Effector memory CD8-positive, alpha-beta T cell (primary cell): ENCODE data around the gene MAGEF1.

ENCODE experiments used
- ATAC-seq: fragments of 150-1000 bp; cut with Tn5 transposase; replicated peaks from 2 replicates; pipeline ENCODE4 v1.10.0; 2021; ENCODE audit warnings: mild to moderate bottlenecking, moderate library complexity
- DNase-seq, 3 experiments: peaks; one replicate each; pipeline ENCODE4 v3.0.0; 2021
- H3K27ac Mint-ChIP-seq, 2 donors: one replicate each; pipeline ENCODE4 v1.8.0; 2022; ENCODE audit warnings: mild to moderate bottlenecking in 2 of 2, mixed read lengths in 2 of 2, moderate library complexity in 2 of 2
- H3K27me3 Mint-ChIP-seq, 2 donors: one replicate each; pipeline ENCODE4 v1.8.0; 2022; ENCODE audit warnings: mixed read lengths in 2 of 2
- H3K36me3 Mint-ChIP-seq: one replicate; pipeline ENCODE4 v1.8.0; 2022; ENCODE audit warnings: mild to moderate bottlenecking, moderate library complexity, mixed read lengths; ENCODE audit not compliant: insufficient read depth
- H3K4me1 Mint-ChIP-seq, 2 donors: one replicate each; pipeline ENCODE4 v1.8.0; 2022; ENCODE audit warnings: low read depth in 2 of 2, mixed read lengths in 2 of 2
- H3K4me3 Mint-ChIP-seq, 2 donors: one replicate each; pipeline ENCODE4 v1.8.0; 2022; ENCODE audit warnings: mild to moderate bottlenecking in 2 of 2, mixed read lengths in 2 of 2, moderate library complexity in 2 of 2
- H3K9me3 Mint-ChIP-seq, 2 donors: one replicate each; pipeline ENCODE4 v1.8.0; 2022; ENCODE audit warnings: mixed read lengths in 2 of 2

Gene MAGEF1

DNA sequence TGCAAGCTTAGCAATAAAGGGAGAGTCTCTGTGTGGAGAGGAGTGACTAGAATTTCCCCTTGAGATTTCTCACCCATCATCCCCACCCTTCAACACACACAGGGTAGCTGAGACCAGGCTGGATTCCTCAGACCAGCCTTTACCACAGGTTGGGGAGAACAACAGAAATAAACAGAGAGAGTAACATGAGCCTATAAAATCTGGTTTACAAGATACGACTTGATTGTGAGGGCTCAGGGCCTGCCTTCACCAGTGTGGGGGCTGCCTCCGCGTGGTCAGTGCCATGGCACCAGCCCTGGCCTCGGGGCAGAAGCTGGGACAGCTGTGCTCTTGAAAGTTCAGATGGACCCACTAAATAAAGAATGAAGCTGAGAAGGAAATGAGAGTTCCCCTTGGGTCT, 14.6 kb upstream of the MAGEF1 start:
- peaks cover 43 to 53% of the 10 kb centered on the region in 2 donors for H3K27me3 Mint-ChIP-seq
- no peaks in the 10 kb centered on the region for H3K4me1 Mint-ChIP-seq
- DNase-seq: no peak
- H3K4me3 Mint-ChIP-seq: no peak overlapping the region
- H3K9me3 Mint-ChIP-seq: no peaks in the 10 kb centered on the region
- no peak for ATAC-seq
- no peaks in the 10 kb centered on the region for H3K36me3 Mint-ChIP-seq
- H3K27ac Mint-ChIP-seq: no peak overlapping the region

DNA sequence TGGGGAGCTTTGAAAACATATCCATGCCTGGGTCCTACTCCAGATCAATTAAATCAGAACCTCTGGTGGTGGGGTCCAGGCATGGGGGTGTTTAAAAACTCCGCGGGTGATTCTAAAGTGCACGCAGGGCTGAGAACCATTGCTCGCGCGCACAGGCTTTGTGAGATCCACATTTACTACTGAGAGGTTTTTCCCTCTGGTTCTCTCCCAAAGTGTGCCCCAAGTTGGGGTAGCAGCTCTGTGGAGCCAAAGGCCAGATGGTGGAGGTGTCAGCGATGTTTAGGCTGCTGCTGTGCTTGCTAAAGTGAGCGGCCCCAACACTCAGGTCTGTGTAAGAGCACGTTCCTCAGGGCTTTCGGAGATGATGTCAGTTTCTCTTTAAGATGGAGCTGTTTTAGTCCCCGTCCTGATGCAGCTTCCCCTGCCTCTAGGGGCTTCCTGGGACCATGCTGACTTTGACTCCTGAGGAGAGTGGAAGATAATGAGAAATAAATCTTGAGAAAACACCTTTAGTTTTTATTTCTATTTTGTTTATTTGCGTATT, 13.4 kb upstream of the MAGEF1 start:
- DNase-seq (no peak), ATAC-seq (no peak)
- no peaks in the 10 kb centered on the region for H3K36me3 Mint-ChIP-seq
- H3K27me3 Mint-ChIP-seq: peaks cover 31 to 40% of the 10 kb centered on the region in 2 donors
- no peak overlapping the region for H3K4me3 Mint-ChIP-seq
- no peaks in the 10 kb centered on the region for H3K9me3 Mint-ChIP-seq
- H3K4me1 Mint-ChIP-seq: no peaks in the 10 kb centered on the region
- H3K27ac Mint-ChIP-seq: no peak overlapping the region

DNA sequence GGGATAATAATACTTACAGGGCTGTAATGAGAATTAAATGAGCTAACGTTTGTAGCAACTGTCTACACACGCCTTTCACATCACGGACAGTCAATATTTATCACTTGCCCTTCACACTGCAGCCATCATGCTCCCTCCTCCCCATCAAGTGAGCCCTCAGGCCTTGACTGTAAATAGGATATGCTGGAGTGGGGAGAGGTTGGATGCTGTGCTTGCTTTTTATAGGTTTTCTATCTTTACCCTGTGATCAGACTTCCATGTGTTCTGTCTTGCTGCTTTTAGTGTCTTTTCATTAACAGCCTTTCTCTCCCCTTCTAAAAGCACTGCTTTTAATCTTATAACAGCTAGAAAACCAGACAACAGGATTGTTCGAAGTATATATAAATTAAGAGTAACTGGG, 12.8 kb upstream of the MAGEF1 start:
- no peak overlapping the region for H3K27ac Mint-ChIP-seq
- ATAC-seq (no peak), DNase-seq (no peak)
- peaks cover 28 to 35% of the 10 kb centered on the region in 2 donors for H3K27me3 Mint-ChIP-seq
- H3K4me1 Mint-ChIP-seq: no peaks in the 10 kb centered on the region
- H3K9me3 Mint-ChIP-seq: no peaks in the 10 kb centered on the region
- no peaks in the 10 kb centered on the region for H3K36me3 Mint-ChIP-seq
- H3K4me3 Mint-ChIP-seq: no peak overlapping the region

DNA sequence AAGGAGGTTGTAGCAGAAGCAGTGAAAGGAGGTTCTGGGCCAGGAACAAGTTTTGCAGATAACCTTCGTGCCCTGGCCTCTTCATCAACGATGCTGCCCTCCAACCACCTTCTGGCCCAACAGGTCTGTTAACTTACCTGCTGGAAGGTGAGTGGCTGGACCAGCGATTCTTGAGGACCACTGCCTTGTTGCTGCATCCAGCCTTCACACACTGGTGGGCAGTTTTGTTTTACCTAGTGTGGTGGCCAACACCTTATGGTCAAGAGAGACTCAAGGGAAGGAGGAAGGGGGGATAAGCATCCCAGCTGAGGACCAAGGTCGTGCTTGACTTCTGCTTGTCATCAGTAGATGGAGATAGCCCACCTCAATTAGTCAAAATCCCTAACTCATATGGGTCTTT, 7.8 kb upstream of the MAGEF1 start:
- H3K4me1 Mint-ChIP-seq: no peaks in the 10 kb centered on the region
- no peaks in the 10 kb centered on the region for H3K9me3 Mint-ChIP-seq
- H3K27ac Mint-ChIP-seq: no peak overlapping the region
- DNase-seq (no peak), ATAC-seq (no peak)
- H3K27me3 Mint-ChIP-seq: peaks cover 0 to 5% of the 10 kb centered on the region in 2 donors
- H3K4me3 Mint-ChIP-seq: no peak overlapping the region
- no peaks in the 10 kb centered on the region for H3K36me3 Mint-ChIP-seq

DNA sequence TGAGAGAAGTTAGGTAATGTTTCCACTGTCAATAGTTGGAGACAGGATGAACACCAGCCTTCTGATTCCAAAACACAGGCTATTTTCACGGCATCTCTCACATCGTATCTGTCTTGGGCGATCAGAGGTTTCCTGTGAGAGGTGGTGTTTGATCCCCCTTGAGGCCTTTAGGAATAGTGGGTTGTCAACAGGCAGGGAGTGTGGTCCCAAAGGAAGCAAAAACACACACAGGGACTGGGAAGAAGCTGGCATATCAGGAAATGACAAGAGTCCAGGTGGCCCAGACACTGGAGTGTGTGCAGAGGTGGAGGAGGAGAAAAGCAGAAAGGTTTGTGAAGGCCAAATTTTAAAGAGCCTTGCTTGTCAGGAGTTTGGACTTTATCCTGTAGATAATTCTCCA, 6.6 kb upstream of the MAGEF1 start:
- Mint-ChIP-seq H3K4me3 (no peak overlapping the region), H3K4me1 (no peaks in the 10 kb centered on the region), H3K27ac (no peak overlapping the region), H3K36me3 (no peaks in the 10 kb centered on the region), H3K9me3 (no peaks in the 10 kb centered on the region), H3K27me3 (no peaks in the 10 kb centered on the region)
- ATAC-seq: no peak
- DNase-seq: no peak

DNA sequence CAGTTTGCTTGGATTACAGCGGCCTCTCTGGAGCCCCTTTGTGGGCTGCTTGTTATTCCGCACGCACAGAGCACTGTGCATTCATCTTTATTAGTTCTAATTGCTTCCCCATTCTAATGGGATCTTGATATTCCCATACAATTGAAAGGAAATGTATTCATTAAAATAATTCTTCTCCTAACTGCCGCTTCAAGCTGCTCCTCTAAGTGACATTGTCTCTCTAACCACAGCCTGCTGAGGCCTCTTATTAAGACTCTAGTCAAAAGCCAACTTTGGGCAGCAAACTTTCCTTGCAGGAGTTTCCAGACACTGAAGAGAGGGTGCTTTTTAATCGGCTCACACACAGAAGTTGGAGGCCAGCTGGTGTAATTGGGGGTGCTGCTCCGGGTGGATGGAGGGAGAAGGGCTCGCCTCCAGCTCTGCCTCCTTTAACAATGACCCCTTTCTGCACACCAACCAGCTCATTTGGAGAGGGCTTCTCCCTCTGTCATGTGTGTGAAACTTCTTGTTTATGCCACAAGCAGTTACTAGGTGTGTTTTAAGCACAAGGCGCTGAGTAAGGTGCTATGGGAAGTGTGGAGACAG, 5.6 kb upstream of the MAGEF1 start:
- DNase-seq (no peak), ATAC-seq (no peak)
- no peaks in the 10 kb centered on the region for H3K27me3 Mint-ChIP-seq
- no peaks in the 10 kb centered on the region for H3K9me3 Mint-ChIP-seq
- H3K36me3 Mint-ChIP-seq: no peaks in the 10 kb centered on the region
- peaks cover 3 to 6% of the 10 kb centered on the region in 2 donors for H3K4me1 Mint-ChIP-seq
- no peak overlapping the region for H3K27ac Mint-ChIP-seq
- H3K4me3 Mint-ChIP-seq: no peak overlapping the region

DNA sequence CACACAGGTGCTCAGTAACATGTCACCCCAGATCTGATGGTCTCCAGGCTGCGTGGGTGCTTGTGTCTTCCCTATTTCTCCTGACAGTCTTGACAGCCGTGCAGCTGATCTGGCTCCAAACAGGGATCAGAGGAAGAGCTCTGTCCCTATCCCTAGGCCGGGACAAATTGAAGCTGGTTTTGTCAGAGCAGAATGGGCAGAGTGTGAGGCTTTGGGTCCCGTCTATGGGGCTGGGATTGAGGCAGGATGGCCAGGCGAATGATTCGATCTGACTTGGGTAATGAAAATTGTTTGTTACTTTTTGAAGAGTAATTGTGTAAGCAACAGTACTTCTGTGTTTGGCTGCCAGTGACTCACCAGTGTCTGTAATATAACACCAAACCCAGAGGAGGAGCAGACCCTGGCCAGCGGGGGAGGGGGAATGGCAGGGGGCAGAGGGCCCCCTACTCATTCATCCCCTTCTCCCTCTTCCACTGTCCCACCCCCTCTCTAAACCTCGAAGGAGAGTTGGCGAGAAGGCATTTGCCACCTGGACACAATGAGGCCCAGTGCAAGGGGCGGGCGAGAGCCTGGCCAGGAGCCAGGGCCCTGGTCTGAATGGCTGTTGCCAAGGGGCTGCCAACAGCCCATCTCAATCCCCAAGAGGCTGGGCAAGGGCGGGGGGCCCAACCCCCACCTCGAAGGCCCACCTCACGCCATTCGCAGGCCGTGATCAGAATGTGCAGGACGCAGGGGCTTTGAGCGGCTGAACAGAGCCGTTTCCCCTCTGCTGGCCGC, 4.9 kb upstream of the MAGEF1 start:
- Mint-ChIP-seq H3K27me3 (no peaks in the 10 kb centered on the region), H3K27ac (no peak overlapping the region), H3K4me1 (peaks cover 10 to 12% of the 10 kb centered on the region in 2 donors), H3K9me3 (no peaks in the 10 kb centered on the region), H3K4me3 (no peak overlapping the region), H3K36me3 (no peaks in the 10 kb centered on the region)
- DNase-seq (no peak), ATAC-seq (no peak)

DNA sequence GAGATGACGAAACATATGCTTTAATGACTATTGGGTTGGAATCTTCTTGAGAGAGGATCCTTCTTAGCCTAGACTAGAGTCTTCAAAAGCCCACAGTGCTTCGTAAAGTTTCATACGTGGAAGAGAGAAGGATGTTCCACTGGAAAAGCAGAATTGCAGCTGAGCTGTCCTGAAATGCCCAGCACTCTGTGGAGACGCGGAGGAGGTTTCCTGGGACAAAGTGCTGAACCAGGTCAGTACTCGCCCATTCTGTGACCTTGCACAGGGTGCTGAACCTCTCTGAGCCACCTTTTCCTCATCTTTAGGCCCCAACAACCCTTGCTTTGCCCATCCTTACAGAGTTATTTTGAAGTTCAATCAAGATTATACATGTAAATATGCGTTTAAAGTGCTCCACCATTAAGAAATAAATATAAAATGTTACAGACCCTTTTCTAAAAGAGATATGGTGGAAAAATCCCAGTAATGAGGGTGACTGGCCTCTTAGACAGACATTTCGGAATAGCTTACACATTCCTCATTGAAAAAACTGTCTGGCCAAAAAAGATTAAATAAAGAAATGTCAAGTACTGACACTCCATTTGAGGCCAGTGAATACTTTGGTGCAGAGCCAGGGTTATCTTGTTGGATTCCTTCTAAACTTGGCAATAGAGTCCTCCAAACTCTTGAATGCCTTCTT, 4.2 kb upstream of the MAGEF1 start:
- Mint-ChIP-seq H3K27me3 (no peaks in the 10 kb centered on the region), H3K9me3 (no peaks in the 10 kb centered on the region), H3K4me1 (peaks cover 12 to 15% of the 10 kb centered on the region in 2 donors), H3K4me3 (no peak overlapping the region), H3K27ac (no peak overlapping the region), H3K36me3 (peaks cover 2% of the 10 kb centered on the region)
- DNase-seq (no peak), ATAC-seq (no peak)

DNA sequence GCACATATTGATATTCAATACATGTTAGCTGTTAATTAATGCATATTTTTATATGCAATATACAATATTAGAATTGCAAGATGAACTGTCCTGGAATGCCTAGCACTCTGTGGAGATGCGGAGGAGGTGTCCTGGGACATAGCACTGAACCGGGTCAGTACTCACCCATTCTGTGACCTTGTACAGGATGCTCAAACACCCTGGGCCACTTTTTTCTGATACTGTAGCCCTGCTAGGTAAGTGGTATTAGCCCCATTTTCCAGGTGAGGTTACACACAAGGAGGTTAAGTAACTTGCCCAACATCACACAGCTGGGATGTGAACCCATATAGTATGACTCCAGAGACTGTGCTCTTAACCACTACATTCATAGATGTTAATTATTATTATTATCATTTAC, 1.7 kb upstream of the MAGEF1 start:
- DNase-seq (no peak), ATAC-seq (no peak)
- H3K4me1 Mint-ChIP-seq: peaks cover 23 to 24% of the 10 kb centered on the region in 2 donors
- no peaks in the 10 kb centered on the region for H3K27me3 Mint-ChIP-seq
- H3K36me3 Mint-ChIP-seq: peaks cover 7% of the 10 kb centered on the region
- no peak overlapping the region for H3K27ac Mint-ChIP-seq
- no peak overlapping the region for H3K4me3 Mint-ChIP-seq
- H3K9me3 Mint-ChIP-seq: no peaks in the 10 kb centered on the region

DNA sequence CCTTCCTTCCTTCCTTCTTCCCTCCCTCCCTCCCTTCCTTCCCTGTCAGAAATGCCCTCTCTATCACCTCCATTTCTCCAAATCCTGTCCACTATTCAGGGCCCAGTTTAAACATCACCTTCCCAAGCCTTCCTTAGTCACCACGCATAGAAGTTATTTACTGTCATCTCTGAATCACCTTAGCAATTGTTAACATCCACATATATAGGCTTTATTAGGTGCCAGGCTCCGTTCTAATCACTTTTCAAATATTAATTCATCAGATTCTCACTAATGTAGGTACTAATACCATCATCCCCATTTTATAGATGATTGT, 1.1 kb upstream of the MAGEF1 start:
- no peak for ATAC-seq
- H3K27ac Mint-ChIP-seq: peak overlapping the region; percentile 5 to 41
- H3K4me3 Mint-ChIP-seq: peak overlapping the region; percentile 3 to 15

DNA sequence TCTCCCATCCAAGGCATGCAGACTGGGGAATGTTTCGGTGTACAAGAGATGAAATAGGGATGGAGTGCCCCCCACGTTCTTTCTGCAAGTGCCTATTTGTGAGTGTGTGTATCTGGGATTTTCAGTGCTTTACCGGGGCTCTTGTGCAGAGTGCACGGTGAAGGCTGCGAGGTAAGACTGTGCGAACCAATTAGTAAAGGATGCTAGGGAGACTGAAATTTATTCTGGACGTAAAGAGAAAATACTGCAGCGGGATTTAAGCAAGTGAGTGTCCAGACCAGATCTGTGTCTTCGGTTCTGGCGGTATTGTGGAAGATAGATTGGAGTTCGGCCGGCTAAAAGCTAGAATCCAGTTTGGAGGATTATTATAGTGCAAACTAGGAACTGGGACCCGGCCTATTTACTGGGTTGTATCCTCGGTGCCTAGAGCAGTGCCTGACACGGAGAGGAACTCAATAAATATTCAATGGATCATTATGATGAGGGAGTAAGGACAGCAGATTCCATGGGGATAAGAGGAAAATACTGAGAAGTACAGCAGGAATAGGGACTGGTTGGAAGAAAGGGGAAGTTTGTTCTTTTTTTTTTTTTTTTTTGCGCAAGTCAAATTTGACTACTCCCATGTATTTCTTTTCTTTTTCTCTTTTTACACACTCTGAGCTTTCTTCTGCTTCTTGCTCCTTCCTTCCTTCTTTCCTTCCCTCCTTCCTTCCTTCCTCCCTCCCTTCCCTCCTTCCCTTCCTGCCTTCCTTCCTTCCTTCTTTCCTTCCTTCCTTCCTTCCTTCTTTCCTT, 580 bp upstream of the MAGEF1 start:
- no peaks in the 10 kb centered on the region for H3K27me3 Mint-ChIP-seq
- peak overlapping the region; percentile 55 to 73 for H3K27ac Mint-ChIP-seq
- peak overlapping the region; percentile 76 to 82 for H3K4me3 Mint-ChIP-seq
- ATAC-seq (peak; percentile 50), DNase-seq (no peak)
- H3K4me1 Mint-ChIP-seq: peaks cover 23 to 24% of the 10 kb centered on the region in 2 donors
- H3K9me3 Mint-ChIP-seq: no peaks in the 10 kb centered on the region
- peaks cover 7% of the 10 kb centered on the region for H3K36me3 Mint-ChIP-seq

More for the DNA sequence above, 1.1 kb upstream of the MAGEF1 start:
- H3K9me3 Mint-ChIP-seq: no peaks in the 10 kb centered on the region
- no peaks in the 10 kb centered on the region for H3K27me3 Mint-ChIP-seq
- H3K36me3 Mint-ChIP-seq: peaks cover 7% of the 10 kb centered on the region
- H3K4me1 Mint-ChIP-seq: peaks cover 23 to 24% of the 10 kb centered on the region in 2 donors
- no peak for DNase-seq

DNA sequence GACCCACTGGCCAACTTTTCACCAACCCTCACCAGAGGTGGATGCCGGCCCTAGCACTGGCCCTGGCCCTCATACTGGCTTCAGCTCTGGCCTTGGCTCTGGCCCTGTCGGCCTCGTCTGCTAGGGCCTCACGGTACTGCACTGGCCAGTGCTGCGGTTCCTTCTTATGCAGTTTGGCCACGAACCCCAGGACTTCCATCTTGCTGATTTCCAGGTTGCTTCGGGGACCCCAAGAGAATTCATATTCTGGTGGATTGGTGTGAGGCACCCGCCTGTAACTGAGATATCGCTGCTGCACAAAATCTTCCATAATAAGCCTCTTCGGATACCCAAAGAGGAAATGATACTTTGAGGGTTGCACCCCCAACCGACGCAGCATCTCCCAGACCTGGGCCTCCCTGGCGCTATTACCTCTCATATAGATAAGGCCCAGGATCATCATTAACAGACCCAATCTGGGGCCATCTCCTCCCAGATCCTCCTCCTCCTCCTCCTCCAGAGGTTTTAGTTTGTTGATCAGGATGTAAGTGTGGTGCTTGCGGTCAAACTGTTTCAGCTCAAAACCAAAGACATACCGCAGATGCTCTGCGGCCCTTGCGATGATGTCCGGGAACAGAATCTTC, 883 bp downstream of the MAGEF1 start:
- Mint-ChIP-seq H3K27me3 (no peaks in the 10 kb centered on the region), H3K9me3 (no peaks in the 10 kb centered on the region), H3K27ac (peak overlapping the region; percentile 55 to 73), H3K36me3 (peaks cover 7% of the 10 kb centered on the region), H3K4me3 (peak overlapping the region; percentile 76 to 82), H3K4me1 (peaks cover 23 to 24% of the 10 kb centered on the region in 2 donors)
- ATAC-seq (peak; percentile 15), DNase-seq (peak in 1 of 3 experiments; percentile 18)

DNA sequence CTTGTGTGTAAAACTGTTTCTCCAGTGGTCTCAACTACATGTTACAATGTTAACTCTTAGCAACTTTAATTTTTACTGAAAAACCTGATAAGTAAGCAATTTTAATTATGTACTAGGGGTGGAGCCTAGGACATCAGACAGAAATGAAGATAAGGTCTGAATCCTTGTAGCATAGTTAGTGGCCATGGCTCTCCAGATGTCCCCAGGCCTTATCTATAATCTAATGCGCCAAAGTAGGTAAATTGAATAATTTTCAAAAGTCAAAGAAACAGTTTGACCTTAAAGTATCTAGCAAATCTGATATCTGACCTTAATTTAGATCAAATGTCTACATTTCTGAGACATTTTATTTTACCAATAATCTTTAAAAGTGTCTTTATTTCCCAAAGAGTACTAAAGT, 8.2 kb downstream of the MAGEF1 start:
- Mint-ChIP-seq H3K36me3 (no peaks in the 10 kb centered on the region), H3K27me3 (peaks cover 11 to 14% of the 10 kb centered on the region in 2 donors), H3K9me3 (no peaks in the 10 kb centered on the region), H3K4me3 (no peak overlapping the region), H3K27ac (no peak overlapping the region), H3K4me1 (no peaks in the 10 kb centered on the region)
- DNase-seq (no peak), ATAC-seq (no peak)
